Mesodermal cell (in vitro differentiated cells): ENCODE measurements around the gene CEP112.

Experiments
- H3K27ac ChIP-seq: 2 replicates; pipeline ENCODE4 v1.7.0; 2013; ENCODE audit warnings: mild to moderate bottlenecking, low read depth, low read length, moderate library complexity; ENCODE audit not compliant: severe bottlenecking
- H3K36me3 ChIP-seq: 2 replicates; pipeline ENCODE4 v1.7.1; 2013; ENCODE audit warnings: mild to moderate bottlenecking, low read length, moderate library complexity; ENCODE audit not compliant: control insufficient read depth, insufficient read depth
- H3K4me1 ChIP-seq: one replicate; pipeline ENCODE4 v1.7.1; 2013; ENCODE audit warnings: mild to moderate bottlenecking, low read length; ENCODE audit not compliant: insufficient read depth, control insufficient read depth, poor library complexity, severe bottlenecking
- H3K4me3 ChIP-seq: 2 replicates; pipeline ENCODE4 v1.7.0; 2013; ENCODE audit warnings: low read length, control low read depth, mild to moderate bottlenecking; ENCODE audit not compliant: insufficient read depth, poor library complexity, severe bottlenecking; ENCODE audit errors: extremely low read depth
- H3K9me3 ChIP-seq: 2 replicates; pipeline ENCODE4 v1.7.1; 2013; ENCODE audit warnings: mild to moderate bottlenecking, low read length, moderate library complexity; ENCODE audit not compliant: control insufficient read depth
- WGBS, 2 experiments: methylation state at CpG; one replicate each; pipeline ENCODE4 v1.1.5; 2013; ENCODE audit warnings: missing lambda C conversion rate in 2 of 2; ENCODE audit not compliant: insufficient coverage in 2 of 2; 5-methylcytosine and 5-hydroxymethylcytosine counted together

CEP112 gene

DNA sequence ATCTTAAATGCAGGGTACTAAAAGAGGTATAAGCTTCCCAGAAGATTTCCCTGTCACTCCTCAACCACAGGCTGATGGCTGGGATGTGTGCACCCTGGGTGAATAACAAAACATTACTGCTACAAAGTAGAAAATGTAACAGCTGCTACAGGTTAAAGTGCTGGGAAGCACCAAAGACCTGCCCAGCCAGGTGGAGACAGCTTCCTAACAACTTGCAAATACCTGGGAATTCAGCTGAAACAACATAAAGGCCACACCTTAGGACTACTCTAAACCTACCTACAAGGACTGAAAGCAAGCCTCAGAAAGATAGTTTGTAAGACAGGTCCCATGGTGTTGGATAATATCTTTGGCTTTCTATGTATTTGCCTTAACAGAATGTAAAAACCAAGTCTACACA lies 118.5 kb downstream of the CEP112 start:
- no peaks in the 10 kb centered on the region for H3K36me3 ChIP-seq
- peaks cover 4% of the 10 kb centered on the region for H3K4me1 ChIP-seq
- no peaks in the 10 kb centered on the region for H3K9me3 ChIP-seq
- H3K4me3 ChIP-seq = no peak overlapping the region
- H3K27ac ChIP-seq = no peak overlapping the region

DNA sequence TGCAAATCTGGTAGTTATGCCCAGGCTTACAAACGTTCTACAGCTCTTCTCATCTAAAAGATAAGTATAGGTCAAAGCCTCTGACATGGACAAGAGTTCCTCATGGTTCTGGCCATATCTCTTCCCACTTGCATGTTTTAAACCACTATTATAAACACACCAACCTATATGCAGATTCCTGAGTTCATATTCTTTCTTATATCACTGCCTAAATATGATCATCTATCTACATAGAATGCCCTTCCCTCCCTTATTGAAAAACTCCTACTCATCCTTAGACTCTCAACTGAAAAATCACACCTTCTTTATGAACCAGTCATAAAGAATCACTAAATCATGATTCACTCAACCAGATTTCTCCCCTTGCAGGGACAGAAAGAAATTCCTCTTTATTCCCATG lies 128.2 kb downstream of the CEP112 start:
- Histone ChIP-seq H3K9me3 (no peaks in the 10 kb centered on the region), H3K36me3 (peaks cover 10% of the 10 kb centered on the region), H3K27ac (no peak overlapping the region), H3K4me3 (no peak overlapping the region), H3K4me1 (no peaks in the 10 kb centered on the region)
- WGBS, 2 experiments = 90 to 100% methylated on average over 1 of the region's 1 CpG

DNA sequence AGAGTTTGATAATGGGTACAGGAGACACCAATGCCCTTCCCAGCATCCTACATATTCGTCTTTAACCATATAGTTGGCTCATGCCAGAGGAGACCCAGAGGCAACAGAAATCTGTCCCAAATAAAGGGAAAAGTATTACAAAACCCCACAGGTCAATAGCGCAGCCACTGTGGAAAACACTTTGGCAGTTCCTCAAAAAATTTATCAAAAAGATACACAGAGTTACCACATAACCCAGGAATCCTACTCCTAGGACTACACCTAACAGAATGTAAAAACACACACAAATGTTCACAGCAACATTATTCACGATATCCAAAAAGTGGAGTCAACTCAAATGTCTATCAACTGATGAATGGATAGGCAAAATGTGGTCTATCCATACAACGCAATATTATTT lies 135.8 kb downstream of the CEP112 start:
- Histone ChIP-seq H3K36me3 (peaks cover 18% of the 10 kb centered on the region), H3K27ac (no peak overlapping the region), H3K9me3 (no peaks in the 10 kb centered on the region), H3K4me1 (no peaks in the 10 kb centered on the region), H3K4me3 (no peak overlapping the region)
- WGBS, 2 experiments = 100% methylated on average over 1 to 2 of the region's 4 CpGs

- Histone ChIP-seq H3K4me3 (no peak overlapping the region), H3K9me3 (no peaks in the 10 kb centered on the region), H3K27ac (no peak overlapping the region), H3K36me3 (peaks cover 20% of the 10 kb centered on the region), H3K4me1 (no peaks in the 10 kb centered on the region)
- no CpG with 5 or more reads among the region's 1 CpG for WGBS, 2 experiments
Observed at GRCh38 chr17:66054242-66054641, 137.7 kb downstream of the CEP112 start.

GRCh38 chr17:66044083-66044482 lies 147.8 kb downstream of the CEP112 start:
- peaks cover 2% of the 10 kb centered on the region for H3K36me3 ChIP-seq
- H3K4me1 ChIP-seq = no peaks in the 10 kb centered on the region
- H3K27ac ChIP-seq = no peak overlapping the region
- H3K9me3 ChIP-seq = no peaks in the 10 kb centered on the region
- WGBS, 2 experiments = no CpG with 5 or more reads among the region's 2 CpGs
- H3K4me3 ChIP-seq = no peak overlapping the region

DNA sequence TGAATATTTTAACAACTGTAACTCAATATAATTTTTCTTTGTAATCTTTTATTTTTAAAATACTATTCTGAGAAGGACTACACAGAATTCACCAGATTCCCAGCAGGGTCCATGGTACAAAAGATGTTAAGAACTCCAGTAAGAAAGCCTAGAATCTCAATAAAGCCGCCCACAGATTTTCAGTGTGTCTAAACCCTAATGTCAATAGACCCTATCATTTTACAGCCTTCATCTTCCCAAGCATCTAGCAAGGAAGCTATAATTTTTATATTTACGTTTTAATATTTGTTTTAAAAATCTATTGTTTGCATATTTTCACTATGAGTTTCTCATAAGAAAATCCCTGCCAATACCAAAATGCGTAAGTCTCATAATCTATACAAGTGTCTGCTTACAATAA lies 148.5 kb downstream of the CEP112 start:
- Histone ChIP-seq H3K4me1 (no peaks in the 10 kb centered on the region), H3K4me3 (no peak overlapping the region), H3K27ac (no peak overlapping the region), H3K36me3 (peaks cover 2% of the 10 kb centered on the region), H3K9me3 (no peaks in the 10 kb centered on the region)
- 80 to 100% methylated on average over 1 of the region's 3 CpGs for WGBS, 2 experiments

GRCh38 chr17:66040402-66040801 lies 151.5 kb downstream of the CEP112 start:
- Histone ChIP-seq H3K4me1 (no peaks in the 10 kb centered on the region), H3K4me3 (no peak overlapping the region), H3K27ac (no peak overlapping the region), H3K36me3 (peaks cover 9% of the 10 kb centered on the region), H3K9me3 (no peaks in the 10 kb centered on the region)
- 25 to 74% methylated on average over 2 to 3 of the region's 4 CpGs for WGBS, 2 experiments

DNA sequence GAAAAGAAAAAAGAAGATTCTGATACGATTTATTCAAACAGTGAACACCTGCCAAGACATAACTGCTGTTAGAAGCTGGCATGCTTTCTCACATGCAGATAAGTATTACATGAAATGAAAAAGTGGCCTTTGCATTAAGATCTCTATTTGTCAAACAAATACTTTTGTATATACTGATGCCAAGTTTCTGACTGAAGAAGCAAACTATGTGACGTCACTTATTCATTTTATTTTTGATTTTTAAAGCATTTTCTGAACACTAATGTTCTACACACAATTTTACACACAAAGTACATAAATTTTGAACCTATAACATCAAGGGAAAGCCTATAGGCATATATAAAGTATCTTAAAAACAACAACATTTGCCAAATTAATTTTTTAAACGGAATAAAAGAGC lies 153.8 kb downstream of the CEP112 start:
- Histone ChIP-seq H3K36me3 (peaks cover 10% of the 10 kb centered on the region), H3K9me3 (no peaks in the 10 kb centered on the region), H3K27ac (no peak overlapping the region), H3K4me3 (no peak overlapping the region), H3K4me1 (no peaks in the 10 kb centered on the region)
- no CpG with 5 or more reads among the region's 3 CpGs for WGBS, 2 experiments

DNA sequence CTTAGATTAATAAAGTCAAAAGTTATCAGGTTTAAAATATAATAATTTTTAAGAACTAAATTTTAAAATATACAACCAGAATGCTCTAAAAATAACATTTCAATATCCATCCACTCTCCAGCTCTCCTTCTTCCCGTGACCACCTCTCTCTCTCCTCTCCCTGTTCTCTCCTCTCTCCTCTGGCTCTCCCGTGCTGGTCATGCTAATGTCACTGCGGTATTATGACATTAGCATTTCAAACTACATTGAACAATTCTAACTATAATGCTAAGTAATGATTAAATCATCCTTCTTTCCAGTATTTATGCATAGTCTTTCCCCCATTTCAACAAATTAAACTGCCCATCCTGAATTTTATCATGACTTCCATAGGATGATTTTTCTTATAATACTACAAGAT lies 154.7 kb downstream of the CEP112 start:
- H3K4me1 ChIP-seq = no peaks in the 10 kb centered on the region
- no peak overlapping the region for H3K27ac ChIP-seq
- WGBS, 2 experiments = 80 to 100% methylated on average over 1 to 2 of the region's 3 CpGs
- H3K36me3 ChIP-seq = peaks cover 9% of the 10 kb centered on the region
- no peak overlapping the region for H3K4me3 ChIP-seq
- no peaks in the 10 kb centered on the region for H3K9me3 ChIP-seq

- Histone ChIP-seq H3K4me1 (no peaks in the 10 kb centered on the region), H3K9me3 (no peaks in the 10 kb centered on the region), H3K27ac (no peak overlapping the region), H3K4me3 (no peak overlapping the region), H3K36me3 (peaks cover 8% of the 10 kb centered on the region)
- WGBS, 2 experiments = 87 to 100% methylated on average over 1 to 2 of the region's 2 CpGs
Observed at GRCh38 chr17:66032082-66032712, 159.7 kb downstream of the CEP112 start.

DNA sequence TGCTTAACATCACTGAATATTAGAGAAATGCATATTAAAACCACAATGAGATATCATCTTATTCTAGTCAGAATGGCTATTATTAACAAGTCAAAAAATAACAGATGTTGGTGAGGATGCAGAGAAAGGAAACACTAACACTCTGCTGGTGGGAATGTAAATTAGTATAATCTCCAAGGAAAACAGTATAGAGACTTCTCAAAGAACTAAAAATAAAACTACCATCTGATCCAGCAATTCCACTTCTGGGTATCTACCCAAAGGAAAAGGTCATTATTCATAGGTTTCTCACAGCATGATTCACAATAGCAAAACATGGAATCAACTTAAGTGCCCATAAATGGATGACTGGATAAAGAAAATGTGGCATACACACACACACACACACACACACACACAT lies 166.4 kb downstream of the CEP112 start:
- H3K27ac ChIP-seq = no peak overlapping the region
- H3K9me3 ChIP-seq = peaks cover 23% of the 10 kb centered on the region
- no peaks in the 10 kb centered on the region for H3K4me1 ChIP-seq
- no peak overlapping the region for H3K4me3 ChIP-seq
- peaks cover 14% of the 10 kb centered on the region for H3K36me3 ChIP-seq
